Muscle of arm (tissue), 12 donors: ENCODE results near the gene PPP1R14B. TPM values are rescaled to one million over a fixed set of nuclear protein-coding genes. Genes with fewer than 3 reads are reported as not detected.
A peak's percentile ranks its signal among the peaks of the same experiment; 100 is the strongest.

Experiments
- DNase-seq: peaks from one replicate; pipeline ENCODE4 v3.0.0-alpha.2; 2013
- polyA plus RNA-seq, 12 donors: library from polyadenylated mRNA; unstranded; fragments of 120-200 nt; gene quantifications; one replicate each; pipeline ENCODE4 v1.2.1, GENCODE V29; 2013; ENCODE audit not compliant: insufficient read length in 12 of 12

The PPP1R14B gene
- polyA plus RNA-seq, 12 donors = 126 to 218 (median 167) TPM; not detected in 1

GRCh38 chr11:64232967-64233315, 13.8 kb downstream of the PPP1R14B start:
- DNase-seq = no peak

- no peak for DNase-seq
Measured at GRCh38 chr11:64232182-64232966, 14.4 kb downstream of the PPP1R14B start.

GRCh38 chr11:64231546-64231945, 15.2 kb downstream of the PPP1R14B start:
- no peak for DNase-seq

GRCh38 chr11:64230985-64231365, 15.8 kb downstream of the PPP1R14B start:
- DNase-seq = no peak

- peak; percentile 92 for DNase-seq
Measured at GRCh38 chr11:64230171-64230984, 16.4 kb downstream of the PPP1R14B start, which contains the start of gene DNAJC4. DNAJC4 (plus strand) TSS chr11:64230548; CDS start chr11:64230855, 307 bp downstream.

- DNase-seq = no peak
Measured at GRCh38 chr11:64229744-64230170, 17.0 kb downstream of the PPP1R14B start.

- DNase-seq = no peak
Measured at GRCh38 chr11:64229090-64229743, 17.5 kb downstream of the PPP1R14B start.

- DNase-seq = no peak
Measured at GRCh38 chr11:64227405-64227956, 19.3 kb downstream of the PPP1R14B start.

GRCh38 chr11:64226507-64227051, 20.2 kb downstream of the PPP1R14B start:
- DNase-seq = no peak

- peak; percentile 90 for DNase-seq
Measured at GRCh38 chr11:64225608-64226506, 20.9 kb downstream of the PPP1R14B start, which contains the start of the genes NUDT22 and TRPT1. NUDT22 (plus strand) TSS chr11:64226274; CDS start chr11:64226653, 379 bp downstream. TRPT1 (minus strand) TSS chr11:64226186; CDS start chr11:64225860, 326 bp downstream.

- no peak for DNase-seq
Measured at GRCh38 chr11:64224891-64225607, 21.7 kb downstream of the PPP1R14B start.

GRCh38 chr11:64224151-64224890, 22.4 kb downstream of the PPP1R14B start:
- DNase-seq = no peak

GRCh38 chr11:64223001-64223651, 23.6 kb downstream of the PPP1R14B start:
- DNase-seq = no peak

- DNase-seq = no peak
Measured at GRCh38 chr11:64222651-64223000, 24.1 kb downstream of the PPP1R14B start.

GRCh38 chr11:64220798-64221197, 25.9 kb downstream of the PPP1R14B start:
- no peak for DNase-seq

GRCh38 chr11:64220271-64220670, 26.5 kb downstream of the PPP1R14B start:
- no peak for DNase-seq

- no peak for DNase-seq
Measured at GRCh38 chr11:64219755-64220154, 27.0 kb downstream of the PPP1R14B start.

GRCh38 chr11:64219354-64219684, 27.4 kb downstream of the PPP1R14B start:
- DNase-seq = no peak
